Panc1 (cell line): ENCODE results near the gene SNTG2.

Experiments used
- POLR2AphosphoS5 ChIP-seq: IDR thresholded peaks from 2 replicates; pipeline ENCODE4 v1.6.1; 2012; ENCODE audit warnings: mild to moderate bottlenecking, low read depth, low read length, moderate library complexity
- SIN3A ChIP-seq: IDR thresholded peaks from 2 replicates; pipeline ENCODE4 v1.6.1; 2012; ENCODE audit warnings: low read depth, mild to moderate bottlenecking, low read length, moderate library complexity, borderline replicate concordance; ENCODE audit not compliant: insufficient read depth
- TCF7L2 ChIP-seq: IDR thresholded peaks from 2 replicates; pipeline ENCODE4 v1.6.1; 2011; ENCODE audit warnings: mild to moderate bottlenecking, low read depth, low read length, inconsistent platforms
- TF ChIP-seq, protein P1 (sequence below): fragments of 450-650 bp; IDR thresholded peaks from 2 replicates; pipeline ENCODE4 v1.5.1; 2017; ENCODE audit warnings: mild to moderate bottlenecking
- TF ChIP-seq, protein P2 (sequence below), 2 experiments: IDR thresholded peaks; 2 replicates each; pipeline ENCODE4 v1.6.1; 2011 to 2012; ENCODE audit warnings: low read depth in 2 of 2, control low read depth in 1 of 2, low read length in 1 of 2, mild to moderate bottlenecking in 1 of 2, moderate library complexity in 1 of 2; ENCODE audit not compliant: insufficient read depth in 1 of 2

DNA sequence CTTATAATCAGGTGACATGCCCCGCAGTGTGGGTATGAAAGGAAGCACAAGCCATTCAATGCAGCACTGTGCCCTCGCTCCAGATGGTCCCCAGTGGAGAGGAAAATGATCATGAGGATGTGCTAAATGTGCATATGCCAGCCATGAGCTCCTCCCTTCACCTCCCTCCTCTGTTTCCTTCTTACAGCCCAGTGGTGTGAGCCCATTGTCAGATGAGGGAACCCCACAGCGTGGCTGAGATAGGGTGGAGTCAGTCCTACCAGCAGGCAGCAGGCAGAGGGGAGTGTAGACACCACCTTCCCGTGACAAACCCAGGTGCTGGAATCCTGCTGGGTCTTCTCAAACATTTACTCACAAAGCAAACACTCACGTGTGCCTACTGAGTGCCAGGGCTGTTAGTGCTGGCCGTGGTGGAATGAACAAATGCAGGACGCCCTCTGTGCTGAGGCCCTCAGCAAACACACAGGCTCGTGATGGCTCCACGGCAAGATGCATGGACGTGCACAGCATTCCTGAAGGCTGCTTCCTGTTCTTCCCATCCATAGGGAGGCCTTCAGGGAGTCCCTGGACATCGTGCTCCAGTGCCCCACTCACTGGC lies 280.9 kb downstream of the SNTG2 start:
- TF ChIP-seq, protein P1, sequence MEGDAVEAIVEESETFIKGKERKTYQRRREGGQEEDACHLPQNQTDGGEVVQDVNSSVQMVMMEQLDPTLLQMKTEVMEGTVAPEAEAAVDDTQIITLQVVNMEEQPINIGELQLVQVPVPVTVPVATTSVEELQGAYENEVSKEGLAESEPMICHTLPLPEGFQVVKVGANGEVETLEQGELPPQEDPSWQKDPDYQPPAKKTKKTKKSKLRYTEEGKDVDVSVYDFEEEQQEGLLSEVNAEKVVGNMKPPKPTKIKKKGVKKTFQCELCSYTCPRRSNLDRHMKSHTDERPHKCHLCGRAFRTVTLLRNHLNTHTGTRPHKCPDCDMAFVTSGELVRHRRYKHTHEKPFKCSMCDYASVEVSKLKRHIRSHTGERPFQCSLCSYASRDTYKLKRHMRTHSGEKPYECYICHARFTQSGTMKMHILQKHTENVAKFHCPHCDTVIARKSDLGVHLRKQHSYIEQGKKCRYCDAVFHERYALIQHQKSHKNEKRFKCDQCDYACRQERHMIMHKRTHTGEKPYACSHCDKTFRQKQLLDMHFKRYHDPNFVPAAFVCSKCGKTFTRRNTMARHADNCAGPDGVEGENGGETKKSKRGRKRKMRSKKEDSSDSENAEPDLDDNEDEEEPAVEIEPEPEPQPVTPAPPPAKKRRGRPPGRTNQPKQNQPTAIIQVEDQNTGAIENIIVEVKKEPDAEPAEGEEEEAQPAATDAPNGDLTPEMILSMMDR: no peak
- TF ChIP-seq POLR2AphosphoS5 (no peak), TCF7L2 (no peak), SIN3A (no peak)
- TF ChIP-seq, protein P2, sequence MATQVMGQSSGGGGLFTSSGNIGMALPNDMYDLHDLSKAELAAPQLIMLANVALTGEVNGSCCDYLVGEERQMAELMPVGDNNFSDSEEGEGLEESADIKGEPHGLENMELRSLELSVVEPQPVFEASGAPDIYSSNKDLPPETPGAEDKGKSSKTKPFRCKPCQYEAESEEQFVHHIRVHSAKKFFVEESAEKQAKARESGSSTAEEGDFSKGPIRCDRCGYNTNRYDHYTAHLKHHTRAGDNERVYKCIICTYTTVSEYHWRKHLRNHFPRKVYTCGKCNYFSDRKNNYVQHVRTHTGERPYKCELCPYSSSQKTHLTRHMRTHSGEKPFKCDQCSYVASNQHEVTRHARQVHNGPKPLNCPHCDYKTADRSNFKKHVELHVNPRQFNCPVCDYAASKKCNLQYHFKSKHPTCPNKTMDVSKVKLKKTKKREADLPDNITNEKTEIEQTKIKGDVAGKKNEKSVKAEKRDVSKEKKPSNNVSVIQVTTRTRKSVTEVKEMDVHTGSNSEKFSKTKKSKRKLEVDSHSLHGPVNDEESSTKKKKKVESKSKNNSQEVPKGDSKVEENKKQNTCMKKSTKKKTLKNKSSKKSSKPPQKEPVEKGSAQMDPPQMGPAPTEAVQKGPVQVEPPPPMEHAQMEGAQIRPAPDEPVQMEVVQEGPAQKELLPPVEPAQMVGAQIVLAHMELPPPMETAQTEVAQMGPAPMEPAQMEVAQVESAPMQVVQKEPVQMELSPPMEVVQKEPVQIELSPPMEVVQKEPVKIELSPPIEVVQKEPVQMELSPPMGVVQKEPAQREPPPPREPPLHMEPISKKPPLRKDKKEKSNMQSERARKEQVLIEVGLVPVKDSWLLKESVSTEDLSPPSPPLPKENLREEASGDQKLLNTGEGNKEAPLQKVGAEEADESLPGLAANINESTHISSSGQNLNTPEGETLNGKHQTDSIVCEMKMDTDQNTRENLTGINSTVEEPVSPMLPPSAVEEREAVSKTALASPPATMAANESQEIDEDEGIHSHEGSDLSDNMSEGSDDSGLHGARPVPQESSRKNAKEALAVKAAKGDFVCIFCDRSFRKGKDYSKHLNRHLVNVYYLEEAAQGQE (IDR thresholded peaks at IDR 0.05; ENCODE audit: insufficient read depth in 1 of 2, low read depth in 2 of 2, low read length in 1 of 2): no peak
